A549 treated with AZD2906 at 1 μM for 4 hours (cell line): ENCODE data around the gene PLA2R1. TPM values are rescaled to one million over a fixed set of nuclear protein-coding genes. Genes with fewer than 3 reads are reported as not detected.

Experiments
- total RNA-seq: library from RNA; stranded (reverse); fragments of 200-300 nt; extraction: Qiagen RNA extraction; gene quantifications from 5 replicates; pipeline ENCODE4 v1.2.3, GENCODE V29; 2022

PLA2R1 gene
- 1.7 to 2.8 TPM (median 2.3 TPM) in 5 replicates for total RNA-seq

DNA sequence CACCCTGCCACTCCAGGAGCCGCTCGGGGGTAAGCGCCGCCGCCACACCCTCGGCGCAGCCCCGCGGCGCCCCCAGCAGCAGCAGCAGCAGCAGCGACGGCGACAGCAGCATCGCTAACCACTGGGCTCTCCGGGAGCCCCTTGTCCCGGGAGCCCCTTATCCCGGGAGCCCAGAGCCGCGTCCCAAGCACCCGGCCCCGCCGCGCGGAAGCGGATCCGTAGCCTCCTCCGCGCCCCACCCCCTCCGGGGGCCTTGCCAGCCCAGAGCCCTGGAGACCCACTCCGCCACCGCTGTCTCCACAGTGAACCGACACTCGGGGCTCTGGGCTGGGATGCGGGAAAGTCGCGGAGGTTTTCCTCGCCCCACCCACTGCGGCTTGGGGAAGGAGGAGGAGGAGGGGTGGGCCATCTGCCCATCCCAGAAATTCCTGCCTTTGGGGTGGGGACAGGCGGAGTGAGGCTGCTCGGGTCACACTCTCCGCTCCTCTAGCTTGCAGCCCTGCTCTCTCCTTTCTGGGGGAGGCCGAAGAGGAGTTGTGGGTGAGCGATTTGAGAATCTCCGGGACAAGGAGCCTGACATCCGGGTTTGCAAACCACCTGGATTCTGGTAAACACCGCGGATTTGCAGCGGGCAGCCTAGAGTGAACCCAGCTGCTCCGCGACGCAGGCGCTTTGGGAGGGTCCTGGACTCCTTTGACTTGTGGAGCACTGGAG lies at the start of gene PLA2R1:
Gene PLA2R1, minus strand, starts transcription at position 324 of the 714 bp plus-strand sequence. Its CDS starts 212 bp downstream, at position 112.

DNA sequence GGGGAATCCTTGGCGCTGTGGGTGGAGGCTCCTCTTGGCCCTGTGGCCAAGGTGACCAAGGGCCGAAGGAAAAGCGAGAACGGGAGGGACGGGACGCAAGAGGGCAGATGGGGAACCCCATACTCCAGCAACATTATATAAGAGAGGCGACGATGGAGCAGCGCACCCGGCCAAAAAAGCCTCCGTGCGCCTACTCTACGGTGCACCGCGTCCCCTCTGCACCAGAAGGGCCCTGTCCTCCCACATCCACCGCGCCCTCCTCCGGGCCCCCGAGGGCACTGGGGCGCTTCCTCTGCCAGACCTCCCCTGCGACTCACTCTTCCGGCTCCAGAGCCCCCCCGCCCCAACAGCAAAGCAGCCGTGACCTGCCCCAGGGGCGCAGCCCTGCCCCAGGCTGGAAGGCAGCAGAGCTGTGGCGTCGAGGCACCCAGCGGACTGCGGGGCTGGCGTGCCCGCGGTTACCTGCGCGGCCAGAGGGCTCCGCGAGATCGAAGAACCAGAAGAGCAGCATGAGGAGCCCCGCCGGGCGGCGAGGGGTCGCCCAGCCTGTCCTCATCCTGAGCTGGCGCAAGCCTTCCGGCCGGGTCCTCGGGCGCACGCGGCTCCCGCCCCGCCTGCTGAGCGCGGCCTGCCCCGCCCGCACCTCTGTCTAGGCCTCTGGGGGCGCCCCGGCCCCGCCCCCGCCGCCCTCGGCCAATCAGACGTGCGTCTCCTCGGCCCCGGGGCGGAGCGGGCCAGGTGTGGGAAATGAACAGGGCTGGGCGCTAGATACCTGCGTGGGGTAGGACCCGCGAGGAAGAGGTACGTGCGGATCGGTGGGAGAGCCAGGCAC lies 158.1 kb downstream of the PLA2R1 start, which contains the start of gene LY75:
Gene LY75, minus strand, starts transcription at position 630 of the 832 bp plus-strand sequence.

Other genes starting within 250 kb of the PLA2R1 start
- 0.10 to 0.19 TPM (median 0.17 TPM) in 5 replicates for gene LY75, start 157.9 kb downstream of the PLA2R1 start, total RNA-seq
- gene ITGB6, start 137.7 kb upstream of the PLA2R1 start, total RNA-seq = 0.40 to 0.87 TPM (median 0.55 TPM) in 5 replicates